GOT3 (cell line): Measurements from ENCODE around the gene ZC3H7B.
"Not testable (repeated sequence)": the region's sequence is repeated elsewhere in the genome, so short reads cannot be mapped to it uniquely, and the experiment has no call there.

Experiments
- DNase-seq: peaks from one replicate; lab custom pipeline; 2025; ENCODE audit warnings: mixed read lengths; lab: John Stamatoyannopoulos, UW

The ZC3H7B gene

GRCh38 chr22:41382610-41383009 is 81.3 kb downstream of the ZC3H7B start:
- DNase-seq, result no peak

GRCh38 chr22:41383085-41383484 is 81.8 kb downstream of the ZC3H7B start:
- no peak for DNase-seq

- DNase-seq, result no peak
Measured at GRCh38 chr22:41384128-41384527, 82.8 kb downstream of the ZC3H7B start.

GRCh38 chr22:41387341-41387740 is 86.0 kb downstream of the ZC3H7B start:
- DNase-seq, result no peak

GRCh38 chr22:41394012-41394356 is 92.7 kb downstream of the ZC3H7B start:
- no peak for DNase-seq

GRCh38 chr22:41395531-41396240 is 94.4 kb downstream of the ZC3H7B start:
- DNase-seq, result no peak

GRCh38 chr22:41397143-41397811 is 96.0 kb downstream of the ZC3H7B start:
- DNase-seq, result no peak

- DNase-seq, result no peak
Measured at GRCh38 chr22:41398921-41399320, 97.6 kb downstream of the ZC3H7B start.

GRCh38 chr22:41401781-41402648 is 100.7 kb downstream of the ZC3H7B start:
- no peak for DNase-seq

- not testable (repeated sequence) for DNase-seq
Measured at GRCh38 chr22:41402851-41403250, 101.5 kb downstream of the ZC3H7B start.

GRCh38 chr22:41403532-41404318 is 102.4 kb downstream of the ZC3H7B start:
- peak; percentile 81 for DNase-seq

- DNase-seq, result no peak
Measured at GRCh38 chr22:41405588-41405987, 104.3 kb downstream of the ZC3H7B start.

- no peak for DNase-seq
Measured at GRCh38 chr22:41406410-41406809, 105.1 kb downstream of the ZC3H7B start.

- no peak for DNase-seq
Measured at GRCh38 chr22:41407433-41407832, 106.1 kb downstream of the ZC3H7B start.

GRCh38 chr22:41408665-41409064 is 107.3 kb downstream of the ZC3H7B start:
- DNase-seq, result no peak
